Measurements from ENCODE around the gene CUL9.

GRCh38 chr6:43146709-43147688 lies 35.0 kb upstream of the CUL9 start:
- TF ChIP-seq CREB5 (CRISPR knock-in tag; IDR thresholded peaks at IDR 0.05; ENCODE audit: low read depth) (no peak), TCF4 (CRISPR knock-in tag; IDR thresholded peaks at IDR 0.05; ENCODE audit: borderline replicate concordance) (no peak), ESRRG (CRISPR knock-in tag; IDR thresholded peaks at IDR 0.05) (no peak), CSDC2 (CRISPR knock-in tag; IDR thresholded peaks at IDR 0.05) (no peak), ZFP3 (CRISPR knock-in tag; IDR thresholded peaks at IDR 0.05) (no peak), ZNF565 (CRISPR knock-in tag; conservative IDR thresholded peaks at IDR 0.05; ENCODE audit: low read depth) (no peak), ZFP30 (CRISPR knock-in tag; IDR thresholded peaks at IDR 0.05) (no peak), GLIS3 (CRISPR knock-in tag; IDR thresholded peaks at IDR 0.05) (no peak)
- TF ChIP-seq, protein P1, sequence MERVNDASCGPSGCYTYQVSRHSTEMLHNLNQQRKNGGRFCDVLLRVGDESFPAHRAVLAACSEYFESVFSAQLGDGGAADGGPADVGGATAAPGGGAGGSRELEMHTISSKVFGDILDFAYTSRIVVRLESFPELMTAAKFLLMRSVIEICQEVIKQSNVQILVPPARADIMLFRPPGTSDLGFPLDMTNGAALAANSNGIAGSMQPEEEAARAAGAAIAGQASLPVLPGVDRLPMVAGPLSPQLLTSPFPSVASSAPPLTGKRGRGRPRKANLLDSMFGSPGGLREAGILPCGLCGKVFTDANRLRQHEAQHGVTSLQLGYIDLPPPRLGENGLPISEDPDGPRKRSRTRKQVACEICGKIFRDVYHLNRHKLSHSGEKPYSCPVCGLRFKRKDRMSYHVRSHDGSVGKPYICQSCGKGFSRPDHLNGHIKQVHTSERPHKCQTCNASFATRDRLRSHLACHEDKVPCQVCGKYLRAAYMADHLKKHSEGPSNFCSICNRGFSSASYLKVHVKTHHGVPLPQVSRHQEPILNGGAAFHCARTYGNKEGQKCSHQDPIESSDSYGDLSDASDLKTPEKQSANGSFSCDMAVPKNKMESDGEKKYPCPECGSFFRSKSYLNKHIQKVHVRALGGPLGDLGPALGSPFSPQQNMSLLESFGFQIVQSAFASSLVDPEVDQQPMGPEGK (CRISPR knock-in tag; IDR thresholded peaks at IDR 0.05; ENCODE audit: borderline replicate concordance), result no peak
